GM23338 (cell line): ENCODE results near the gene TNNT2. TPM values are rescaled to one million over a fixed set of nuclear protein-coding genes. Genes with fewer than 3 reads are reported as not detected.

ENCODE experiments used
- ATAC-seq: fragments of 200-7000 bp; cut with Tn5 transposase; 3 replicates; pipeline ENCODE4 v1.9.1; 2020
- DNase-seq: peaks from one replicate; pipeline ENCODE4 v3.0.0-alpha.2; 2015; ENCODE audit warnings: low spot score
- H2AFZ ChIP-seq: fragments of 200-600 bp; sonication (generic); 2 replicates; pipeline ENCODE4 v1.8.0; 2016; ENCODE audit warnings: antibody characterized with exemption, mild to moderate bottlenecking, moderate library complexity
- H3F3A ChIP-seq: fragments of 200-600 bp; sonication (generic); replicated peaks from 2 replicates; pipeline ENCODE4 v1.8.0; 2017; ENCODE audit warnings: antibody characterized with exemption, mixed run types, low read depth
- H3K27ac ChIP-seq: fragments of 200-600 bp; sonication (generic); 2 replicates; pipeline ENCODE4 v1.6.1; 2016; ENCODE audit warnings: low read depth
- H3K27me3 ChIP-seq: fragments of 200-600 bp; sonication (generic); 2 replicates; pipeline ENCODE4 v1.8.0; 2016; ENCODE audit warnings: mild to moderate bottlenecking, mixed run types, moderate library complexity; ENCODE audit not compliant: insufficient read depth
- H3K36me3 ChIP-seq: fragments of 200-600 bp; sonication (generic); 2 replicates; pipeline ENCODE4 v1.8.0; 2016; ENCODE audit warnings: mild to moderate bottlenecking; ENCODE audit not compliant: insufficient read depth
- H3K4me1 ChIP-seq: fragments of 200-600 bp; sonication (generic); 2 replicates; pipeline ENCODE4 v1.8.0; 2016; ENCODE audit warnings: mild to moderate bottlenecking, moderate library complexity; ENCODE audit not compliant: insufficient read depth
- H3K4me2 ChIP-seq: fragments of 200-600 bp; sonication (generic); 2 replicates; pipeline ENCODE4 v1.7.1; 2017; ENCODE audit warnings: mixed run types
- H3K4me3 ChIP-seq: fragments of 200-600 bp; sonication (generic); 2 replicates; pipeline ENCODE4 v1.6.1; 2016; ENCODE audit warnings: mixed run types
- H3K79me2 ChIP-seq: fragments of 200-600 bp; sonication (generic); replicated peaks from 2 replicates; pipeline ENCODE4 v1.8.0; 2017; ENCODE audit warnings: mild to moderate bottlenecking; ENCODE audit not compliant: insufficient read depth
- H3K9me2 ChIP-seq: fragments of 200-600 bp; sonication (generic); 2 replicates; pipeline ENCODE4 v1.8.0; 2017; ENCODE audit not compliant: insufficient read depth
- H4K20me1 ChIP-seq: fragments of 200-600 bp; sonication (generic); replicated peaks from 2 replicates; pipeline ENCODE4 v1.8.0; 2017; ENCODE audit warnings: mild to moderate bottlenecking; ENCODE audit not compliant: insufficient read depth
- H3K27ac Mint-ChIP-seq: 2 replicates; pipeline ENCODE4 v1.8.0; 2020; ENCODE audit warnings: inconsistent platforms, mild to moderate bottlenecking, moderate library complexity, mixed read lengths
- H3K27me3 Mint-ChIP-seq: 3 replicates; pipeline ENCODE4 v1.8.0; 2022; ENCODE audit warnings: low read depth, mild to moderate bottlenecking, moderate library complexity, mixed read lengths, inconsistent platforms; ENCODE audit not compliant: insufficient read depth, poor library complexity
- H3K36me3 Mint-ChIP-seq: 3 replicates; pipeline ENCODE4 v1.8.0; 2021; ENCODE audit warnings: low read depth, mild to moderate bottlenecking, inconsistent platforms, moderate library complexity, mixed read lengths
- H3K4me1 Mint-ChIP-seq: 3 replicates; pipeline ENCODE4 v1.8.0; 2020; ENCODE audit warnings: mild to moderate bottlenecking, inconsistent platforms, mixed read lengths
- H3K4me3 Mint-ChIP-seq: 3 replicates; pipeline ENCODE4 v1.8.0; 2021; ENCODE audit warnings: moderate library complexity, mild to moderate bottlenecking, inconsistent platforms, mixed read lengths
- H3K9me3 Mint-ChIP-seq: 3 replicates; pipeline ENCODE4 v1.8.0; 2020; ENCODE audit warnings: moderate library complexity, mild to moderate bottlenecking, inconsistent platforms, mixed read lengths
- CREB1 ChIP-seq: fragments of 250-450 bp; sonication (Bioruptor Pico); IDR thresholded peaks from 2 replicates; pipeline ENCODE4 v1.5.0; 2020; ENCODE audit warnings: low read depth, mild to moderate bottlenecking, moderate library complexity
- CTCF ChIP-seq, 2 experiments: fragments of 200-600 bp in 1 of 2; sonication (generic) in 1 of 2; conservative IDR thresholded peaks; 2 replicates each; pipeline versions ENCODE4 v1.5.1 to v1.6.1; 2016 to 2017; ENCODE audit warnings: antibody characterized with exemption in 2 of 2, low read depth in 2 of 2, mild to moderate bottlenecking in 2 of 2, moderate library complexity in 1 of 2
- ETS1 ChIP-seq: IDR thresholded peaks from 2 replicates; pipeline ENCODE4 v1.6.1; 2016; ENCODE audit warnings: antibody characterized with exemption
- JUNB ChIP-seq: IDR thresholded peaks from one replicate; pipeline ENCODE4 v1.6.1; 2016; ENCODE audit warnings: antibody characterized with exemption; ENCODE audit not compliant: unreplicated experiment
- NANOG ChIP-seq: IDR thresholded peaks from 2 replicates; pipeline ENCODE4 v1.6.1; 2016; ENCODE audit warnings: antibody characterized with exemption, borderline replicate concordance
- REST ChIP-seq: IDR thresholded peaks from one replicate; pipeline ENCODE4 v1.6.1; 2018; ENCODE audit warnings: antibody characterized with exemption; ENCODE audit not compliant: unreplicated experiment
- ZNF114 ChIP-seq: fragments of 250-450 bp; sonication (Bioruptor Pico); IDR thresholded peaks from 2 replicates; pipeline ENCODE4 v1.5.0; 2020; ENCODE audit warnings: mild to moderate bottlenecking, moderate library complexity
- ZNF331 ChIP-seq: fragments of 250-450 bp; sonication (Bioruptor Pico); IDR thresholded peaks from 2 replicates; pipeline ENCODE4 v1.5.0; 2020; ENCODE audit warnings: low read depth, mild to moderate bottlenecking, moderate library complexity
- polyA plus RNA-seq: library from polyadenylated mRNA; unstranded; fragments of >200 nt; fragmentation: Nextera tagmentation; extraction: Ambion mirVana; gene quantifications from 2 replicates; pipeline ENCODE4 v1.2.1, GENCODE V29; 2016
- total RNA-seq: library from RNA; depleted of rRNA; stranded (reverse); fragments of >200 nt; shearing (Covaris generic); gene quantifications from 2 replicates; pipeline ENCODE4 v1.2.3, GENCODE V29; 2014

The TNNT2 gene
- total and polyA plus RNA-seq, 2 experiments from 2014 or later = 7.5 to 19.1 TPM

- Mint-ChIP-seq H3K36me3 (no peaks in the 10 kb centered on the region; the same call in 2 of the 3 replicates), H3K27ac (no peak overlapping the region), H3K9me3 (no peaks in the 10 kb centered on the region), H3K4me1 (no peaks in the 10 kb centered on the region), H3K27me3 (peaks cover 7% of the 10 kb centered on the region), H3K4me3 (no peak overlapping the region)
- H3K4me3 ChIP-seq = no peak overlapping the region
- TF ChIP-seq ZNF114 (CRISPR knock-in tag) (no peak), CREB1 (CRISPR knock-in tag) (no peak), NANOG (no peak), ETS1 (no peak), CTCF (conservative IDR thresholded peaks at IDR 0.05; ENCODE audit: low read depth in 2 of 2) (no peak), REST (no peak), ZNF331 (CRISPR knock-in tag) (no peak)
- H3K9me2 ChIP-seq = no peaks in the 10 kb centered on the region
- H3K27ac ChIP-seq = no peak overlapping the region
- no peaks in the 10 kb centered on the region for H3K36me3 ChIP-seq
- no peak overlapping the region for H3K4me2 ChIP-seq
- DNase-seq (no peak), ATAC-seq (no peak)
- no peaks in the 10 kb centered on the region for H4K20me1 ChIP-seq
- H2AFZ ChIP-seq = no peak overlapping the region
- H3K4me1 ChIP-seq = no peaks in the 10 kb centered on the region
- H3F3A ChIP-seq = no peaks in the 10 kb centered on the region
- no peaks in the 10 kb centered on the region for H3K27me3 ChIP-seq
- no peaks in the 10 kb centered on the region for H3K79me2 ChIP-seq
Measured at GRCh38 chr1:201331166-201331565, 46.3 kb downstream of the TNNT2 start.

GRCh38 chr1:201330541-201330940 is 46.9 kb downstream of the TNNT2 start:
- no peaks in the 10 kb centered on the region for H4K20me1 ChIP-seq
- no peak overlapping the region for H3K4me3 ChIP-seq
- no peak overlapping the region for H3K4me2 ChIP-seq
- H3K4me1 Mint-ChIP-seq = no peaks in the 10 kb centered on the region
- no peak overlapping the region for H2AFZ ChIP-seq
- no peak overlapping the region for H3K4me3 Mint-ChIP-seq
- no peaks in the 10 kb centered on the region for H3K9me3 Mint-ChIP-seq
- no peaks in the 10 kb centered on the region for H3K27me3 ChIP-seq
- DNase-seq = no peak
- H3K4me1 ChIP-seq = no peaks in the 10 kb centered on the region
- no peaks in the 10 kb centered on the region; the same call in 2 of the 3 replicates for H3K36me3 Mint-ChIP-seq
- H3F3A ChIP-seq = no peaks in the 10 kb centered on the region
- no peak overlapping the region for H3K27ac Mint-ChIP-seq
- no peaks in the 10 kb centered on the region for H3K36me3 ChIP-seq
- H3K9me2 ChIP-seq = no peaks in the 10 kb centered on the region
- no peak for ATAC-seq
- H3K27me3 Mint-ChIP-seq = peaks cover 12% of the 10 kb centered on the region
- H3K79me2 ChIP-seq = no peaks in the 10 kb centered on the region
- no peak overlapping the region for H3K27ac ChIP-seq
- TF ChIP-seq JUNB (no peak), ZNF114 (CRISPR knock-in tag) (no peak), REST (no peak), NANOG (no peak), ETS1 (no peak)
